HG03064 (cell line): ENCODE results near the gene PRKAG2.
"Not testable (repeated sequence)": the region's sequence is repeated elsewhere in the genome, so short reads cannot be mapped to it uniquely, and the experiment has no call there.

Experiments
- ATAC-seq: cut with Tn5 transposase; IDR thresholded peaks from one replicate; pipeline ENCODE4 v1.9.1; 2021; ENCODE audit warnings: low read depth; ENCODE audit not compliant: unreplicated experiment

Gene PRKAG2

GRCh38 chr7:151837285-151838042 lies 39.5 kb downstream of the PRKAG2 start:
- no peak for ATAC-seq

- ATAC-seq: no peak
Observed at GRCh38 chr7:151836927-151837205, 40.0 kb downstream of the PRKAG2 start.

- ATAC-seq: no peak
Observed at GRCh38 chr7:151836191-151836926, 40.6 kb downstream of the PRKAG2 start.

GRCh38 chr7:151835636-151836035 lies 41.3 kb downstream of the PRKAG2 start:
- ATAC-seq: no peak

GRCh38 chr7:151834271-151835035 lies 42.5 kb downstream of the PRKAG2 start:
- no peak for ATAC-seq

GRCh38 chr7:151833691-151834090 lies 43.2 kb downstream of the PRKAG2 start:
- ATAC-seq: no peak

GRCh38 chr7:151833213-151833651 lies 43.7 kb downstream of the PRKAG2 start:
- no peak for ATAC-seq

- ATAC-seq: no peak
Observed at GRCh38 chr7:151832656-151833055, 44.3 kb downstream of the PRKAG2 start.

GRCh38 chr7:151832138-151832537 lies 44.8 kb downstream of the PRKAG2 start:
- ATAC-seq: no peak

GRCh38 chr7:151831606-151832005 lies 45.3 kb downstream of the PRKAG2 start:
- no peak for ATAC-seq

- ATAC-seq: no peak
Observed at GRCh38 chr7:151830121-151830830, 46.6 kb downstream of the PRKAG2 start.

- no peak for ATAC-seq
Observed at GRCh38 chr7:151829707-151830106, 47.2 kb downstream of the PRKAG2 start.

- ATAC-seq: no peak
Observed at GRCh38 chr7:151827620-151828019, 49.3 kb downstream of the PRKAG2 start.

- ATAC-seq: not testable (repeated sequence)
Observed at GRCh38 chr7:151826316-151826715, 50.6 kb downstream of the PRKAG2 start.

- no peak for ATAC-seq
Observed at GRCh38 chr7:151825721-151826120, 51.2 kb downstream of the PRKAG2 start.

GRCh38 chr7:151824373-151824933 lies 52.5 kb downstream of the PRKAG2 start:
- no peak for ATAC-seq

- no peak for ATAC-seq
Observed at GRCh38 chr7:151823566-151824372, 53.1 kb downstream of the PRKAG2 start.

- no peak for ATAC-seq
Observed at GRCh38 chr7:151822541-151823181, 54.3 kb downstream of the PRKAG2 start.
